ENCODE results near the gene FGD6.

Gene FGD6

GRCh38 chr12:95231190-95231589 lies 13.9 kb upstream of the FGD6 start:
- DNase-seq = no peak

- no peak for DNase-seq
Observed at GRCh38 chr12:95230313-95230712, 13.0 kb upstream of the FGD6 start.

GRCh38 chr12:95229636-95230035 lies 12.4 kb upstream of the FGD6 start:
- DNase-seq = no peak

- DNase-seq = no peak
Observed at GRCh38 chr12:95228617-95229016, 11.3 kb upstream of the FGD6 start.

DNA sequence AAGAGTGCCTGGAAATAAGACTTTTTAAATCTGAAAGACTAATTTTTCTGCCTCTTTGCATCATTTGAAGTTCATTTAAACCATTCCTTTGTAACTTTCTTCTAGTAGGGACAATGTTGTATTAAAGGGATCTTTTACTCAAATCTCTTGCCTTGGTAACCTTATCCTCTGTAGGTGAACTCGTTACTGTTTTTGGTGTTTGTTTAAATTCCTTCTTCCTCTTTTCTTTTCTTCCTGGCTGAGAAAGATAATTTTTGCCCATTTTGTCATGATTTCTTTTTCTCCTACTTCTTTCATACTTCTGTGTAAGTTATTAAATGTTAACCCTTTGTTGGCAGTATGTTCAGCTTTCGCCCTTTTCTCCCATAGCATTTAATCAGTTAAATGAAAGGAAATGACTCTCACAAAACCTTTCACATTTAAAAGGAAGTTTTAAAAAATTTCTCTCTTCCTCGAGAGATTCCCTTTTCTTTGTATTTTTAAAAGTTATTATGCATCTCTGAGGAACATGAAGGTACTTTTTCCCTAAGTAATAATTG lies 10.6 kb upstream of the FGD6 start:
- DNase-seq = no peak

DNA sequence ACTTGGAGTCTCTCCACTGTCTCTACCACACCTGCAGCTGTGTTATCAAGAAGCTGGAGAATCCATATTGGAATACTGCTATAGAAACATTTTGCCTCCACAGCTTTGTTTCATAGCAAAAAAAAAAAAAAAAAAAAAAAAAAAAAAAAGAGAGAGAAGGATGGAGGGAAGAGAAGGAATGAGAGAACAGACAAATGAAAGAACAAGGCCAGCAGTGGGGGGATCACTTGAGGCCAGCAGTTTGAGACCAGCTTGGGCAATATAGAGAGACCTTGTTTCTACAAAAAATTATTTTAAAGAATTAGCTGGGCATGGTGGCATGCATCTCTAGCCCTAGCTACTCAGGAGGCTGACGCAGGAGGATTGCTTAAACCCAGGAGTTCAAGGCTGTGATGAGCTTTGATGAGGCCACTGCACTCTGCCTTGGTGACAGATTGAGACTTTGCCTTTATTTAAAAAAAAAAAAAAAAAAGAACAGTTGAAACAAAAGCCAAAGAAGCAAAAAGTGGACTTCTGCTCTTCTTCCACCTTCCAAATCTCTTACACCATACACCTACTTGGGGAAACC lies 8.5 kb upstream of the FGD6 start:
- DNase-seq = no peak

GRCh38 chr12:95224202-95225170 lies 7.2 kb upstream of the FGD6 start:
- DNase-seq = no peak

DNA sequence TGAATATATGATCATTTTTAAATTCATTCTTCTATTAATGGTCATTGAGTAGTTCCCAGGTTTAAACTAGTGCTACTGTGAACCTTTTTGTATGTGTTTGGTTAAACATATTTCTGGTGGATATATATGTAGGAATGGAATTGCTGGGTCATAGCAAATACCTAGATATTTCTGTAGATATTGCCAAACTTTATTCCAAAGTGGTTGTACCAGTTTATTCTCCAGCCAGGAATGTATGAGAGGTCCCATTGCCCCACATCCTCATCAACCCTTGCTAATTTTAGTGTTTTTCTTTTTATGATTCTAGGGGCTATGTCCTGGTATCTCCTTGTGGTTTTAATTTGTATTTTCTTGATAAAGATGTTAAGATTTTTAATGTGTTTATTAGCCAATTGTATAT lies 3.5 kb upstream of the FGD6 start:
- no peak for DNase-seq

DNA sequence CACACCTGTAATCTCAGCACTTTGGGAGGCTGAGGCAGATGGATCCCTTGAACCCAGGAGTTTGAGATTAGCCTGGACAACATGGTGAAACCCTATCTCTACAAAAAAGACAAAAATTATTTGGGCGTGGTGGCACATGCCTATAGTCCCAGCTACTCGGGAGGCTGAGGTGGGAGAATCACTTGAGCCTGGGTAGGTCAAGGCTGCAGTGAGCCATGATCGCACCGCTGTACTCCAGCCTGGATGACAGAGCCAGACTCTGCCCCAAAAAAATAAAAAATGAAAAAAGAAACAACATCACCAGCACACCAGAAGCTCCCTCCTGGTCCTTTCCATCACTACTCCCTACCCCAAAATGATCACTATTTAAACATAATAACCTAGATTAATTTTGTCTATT lies 2.9 kb upstream of the FGD6 start:
- no peak for DNase-seq

DNA sequence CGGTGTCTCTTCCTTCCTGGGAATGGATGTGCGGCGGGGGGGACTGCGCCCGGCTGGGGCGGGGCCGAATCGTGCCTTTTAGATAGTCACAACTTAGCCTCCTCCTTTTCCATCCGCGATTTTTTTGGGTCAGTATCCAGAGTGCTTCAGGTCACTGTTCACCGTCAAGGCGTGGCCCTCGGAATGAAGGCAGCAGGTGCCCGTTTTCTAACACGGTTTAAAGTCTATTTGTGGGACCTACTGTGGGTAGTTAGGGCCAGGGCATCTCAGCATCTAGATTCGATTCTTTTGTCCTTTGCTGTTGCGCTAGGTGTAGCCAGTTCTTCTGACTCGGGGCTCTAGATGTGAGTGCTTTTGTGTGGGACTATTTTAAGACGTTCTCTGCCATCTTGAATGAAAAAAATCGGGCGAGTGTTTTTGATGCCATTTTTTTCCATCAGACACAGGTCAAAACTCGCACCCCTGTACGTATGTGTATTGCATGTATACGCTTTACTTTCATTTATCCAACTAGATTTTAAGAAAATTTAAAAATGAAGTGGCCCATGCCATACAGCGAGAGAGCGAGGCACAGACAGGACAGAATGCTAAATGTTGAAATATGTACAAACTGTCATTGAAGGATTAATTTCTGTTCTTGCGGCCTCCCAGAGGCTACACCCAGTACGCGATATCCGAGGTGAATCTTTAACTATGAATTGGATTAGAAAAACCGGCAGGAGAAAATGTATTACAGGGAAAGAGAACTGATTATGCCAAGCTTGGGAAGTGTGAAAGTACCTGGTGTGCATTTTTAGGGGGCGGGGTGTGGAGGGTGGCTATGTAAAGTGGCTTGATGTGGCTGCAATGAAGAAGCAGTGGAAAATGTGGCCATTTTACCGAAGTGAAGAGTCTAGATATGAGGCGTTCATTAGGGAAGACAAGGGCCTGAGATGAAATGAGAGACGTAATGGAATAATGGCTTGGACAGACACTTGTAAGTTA lies 1.2 kb upstream of the FGD6 start:
- DNase-seq = peak; percentile 47 to 56

DNA sequence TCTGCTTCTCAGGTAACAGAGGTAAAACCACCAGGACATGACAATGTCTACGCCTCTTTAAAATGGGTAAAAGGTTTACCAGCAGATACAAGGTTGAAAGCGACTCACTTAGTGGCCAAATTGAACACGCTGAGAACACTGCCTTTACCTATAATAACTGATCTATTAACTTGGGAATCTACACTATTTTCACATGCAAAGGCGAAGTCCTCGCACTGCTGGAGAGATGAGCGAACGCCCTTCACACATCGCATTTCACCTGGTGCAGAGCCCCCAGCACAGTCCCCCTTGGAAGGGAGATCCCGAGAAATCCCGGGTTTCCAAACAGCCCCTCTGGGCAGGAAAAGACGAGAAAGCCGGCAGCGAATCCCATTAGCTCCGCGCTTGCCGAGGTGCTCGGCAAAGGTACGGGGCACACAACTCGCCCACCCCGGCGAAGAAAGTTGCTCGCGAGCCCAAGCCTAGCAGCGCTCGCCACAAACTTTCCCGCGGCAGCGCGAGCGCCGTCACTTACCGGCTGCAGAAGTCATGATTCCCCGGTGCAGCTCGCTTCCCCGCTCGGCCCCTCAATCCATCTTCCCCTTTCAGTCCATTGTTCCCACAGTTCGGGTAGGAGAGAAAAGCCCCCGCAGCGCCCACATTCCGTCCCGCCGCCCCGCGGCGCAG lies 423 bp downstream of the FGD6 start:
- peak in 1 of 2 experiments; percentile 10 for DNase-seq

GRCh38 chr12:95215949-95216348 lies 1.3 kb downstream of the FGD6 start:
- DNase-seq = peak; percentile 56 to 71

- DNase-seq = no peak
Observed at GRCh38 chr12:95214466-95214865, 2.8 kb downstream of the FGD6 start.

GRCh38 chr12:95213928-95214327 lies 3.3 kb downstream of the FGD6 start:
- DNase-seq = no peak

- no peak for DNase-seq
Observed at GRCh38 chr12:95213119-95213518, 4.1 kb downstream of the FGD6 start.

GRCh38 chr12:95212586-95212985 lies 4.7 kb downstream of the FGD6 start:
- no peak for DNase-seq

GRCh38 chr12:95208678-95209077 lies 8.6 kb downstream of the FGD6 start:
- no peak for DNase-seq

DNA sequence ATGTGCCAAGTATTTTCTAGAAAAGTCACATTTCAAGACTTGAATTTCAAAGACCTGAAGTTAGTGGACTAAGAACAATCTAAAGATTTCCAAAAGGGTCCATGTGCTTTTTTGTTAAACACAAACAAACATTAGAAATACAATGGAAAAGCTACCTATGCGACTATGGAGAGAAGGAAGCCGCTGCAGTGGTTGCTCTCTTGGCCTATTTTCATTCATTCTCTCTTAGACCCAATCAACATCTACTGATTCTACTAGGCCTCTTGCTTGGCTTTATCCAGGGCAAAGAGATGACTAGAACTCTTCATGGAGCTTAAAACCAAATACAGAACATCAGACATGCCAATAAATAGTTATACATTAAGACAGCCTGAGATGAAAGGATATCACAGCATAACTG lies 9.9 kb downstream of the FGD6 start:
- no peak for DNase-seq

DNA sequence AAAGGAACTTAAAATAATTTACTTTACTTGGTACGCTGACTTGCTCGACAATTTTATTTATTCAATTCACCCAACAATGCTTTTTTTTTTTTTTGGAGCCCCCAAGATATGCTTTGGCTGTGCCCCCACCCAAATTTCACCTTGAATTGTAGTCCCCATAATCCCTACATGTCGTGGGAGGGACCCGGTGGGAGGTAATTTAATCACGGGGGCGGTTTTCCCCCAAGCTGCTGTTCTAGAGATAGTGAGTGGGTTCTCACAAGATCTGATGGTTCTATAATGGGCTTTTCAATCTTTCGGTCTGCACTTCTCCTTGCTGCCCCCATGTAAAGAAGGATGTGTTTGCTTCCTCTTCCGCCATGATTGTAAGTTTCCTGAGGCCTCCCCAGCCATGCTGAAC lies 10.4 kb downstream of the FGD6 start:
- no peak for DNase-seq

DNA sequence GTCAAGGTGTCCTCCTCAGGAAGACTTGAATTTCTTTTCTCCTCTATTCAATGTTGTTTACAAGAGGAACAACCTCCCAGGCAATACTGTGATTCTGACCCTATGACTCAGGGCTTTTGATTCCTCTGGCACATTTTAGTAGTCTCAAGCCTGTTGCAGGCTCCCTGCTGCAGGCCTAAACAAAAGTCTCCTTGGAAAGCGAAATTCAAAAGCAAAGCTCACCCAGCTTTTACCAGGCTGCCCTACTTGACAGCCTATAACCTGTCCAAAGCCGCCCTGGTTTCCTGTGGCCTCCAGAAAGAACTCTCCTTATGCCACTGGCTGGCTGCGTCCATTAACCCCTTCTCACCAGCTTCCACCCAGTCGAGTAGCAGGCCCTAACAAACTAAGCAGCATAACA lies 11.6 kb downstream of the FGD6 start:
- DNase-seq = no peak

GRCh38 chr12:95205016-95205624 lies 12.1 kb downstream of the FGD6 start:
- DNase-seq = no peak
